ENCODE results near the gene PHEX.

The PHEX gene

DNA sequence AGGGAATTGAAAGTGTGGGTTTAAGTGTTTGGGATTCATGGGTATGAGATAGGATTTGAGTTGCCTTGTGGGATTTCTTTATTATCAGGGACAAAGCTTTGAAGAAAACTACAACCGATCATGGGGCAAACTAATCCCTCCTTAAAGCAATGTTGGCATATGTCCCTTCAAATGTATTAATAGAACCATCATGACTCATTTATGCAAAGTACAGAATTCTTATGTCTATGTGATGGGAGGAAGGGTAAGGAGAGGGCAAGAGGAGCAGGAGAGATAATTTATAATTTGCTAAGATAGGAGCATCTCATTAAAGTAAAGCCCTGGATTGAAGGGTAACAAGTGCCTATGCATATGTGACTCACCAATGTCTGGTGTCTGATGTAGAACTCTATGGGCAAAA is 94.2 kb downstream of the PHEX start:
- Histone ChIP-seq H3K36me3 (ENCODE audit: insufficient read depth, low read length) (no peaks in the 10 kb centered on the region), H3K9me2 (ENCODE audit: low read depth, low read length) (no peaks in the 10 kb centered on the region), H3K4me1 (ENCODE audit: insufficient read depth, low read length, severe bottlenecking) (no peaks in the 10 kb centered on the region), H3K27me3 (ENCODE audit: insufficient read depth, low read length) (no peaks in the 10 kb centered on the region), H2AFZ (ENCODE audit: low read length) (no peak overlapping the region), H3K9ac (ENCODE audit: low read length) (no peak overlapping the region), H3K27ac (ENCODE audit: low read depth, low read length, poor library complexity, severe bottlenecking) (no peak overlapping the region), H4K20me1 (ENCODE audit: insufficient read depth, low read length) (no peaks in the 10 kb centered on the region), H3K4me3 (ENCODE audit: low read depth, low read length, poor library complexity, severe bottlenecking) (no peak overlapping the region), H3K79me2 (ENCODE audit: insufficient read depth, low read length) (no peaks in the 10 kb centered on the region), H3K4me2 (ENCODE audit: low read length) (no peak overlapping the region), H3K9me3 (ENCODE audit: low read length) (no peaks in the 10 kb centered on the region), H3F3A (ENCODE audit: insufficient read depth, low read length) (no peaks in the 10 kb centered on the region)
- TF ChIP-seq, protein P1, sequence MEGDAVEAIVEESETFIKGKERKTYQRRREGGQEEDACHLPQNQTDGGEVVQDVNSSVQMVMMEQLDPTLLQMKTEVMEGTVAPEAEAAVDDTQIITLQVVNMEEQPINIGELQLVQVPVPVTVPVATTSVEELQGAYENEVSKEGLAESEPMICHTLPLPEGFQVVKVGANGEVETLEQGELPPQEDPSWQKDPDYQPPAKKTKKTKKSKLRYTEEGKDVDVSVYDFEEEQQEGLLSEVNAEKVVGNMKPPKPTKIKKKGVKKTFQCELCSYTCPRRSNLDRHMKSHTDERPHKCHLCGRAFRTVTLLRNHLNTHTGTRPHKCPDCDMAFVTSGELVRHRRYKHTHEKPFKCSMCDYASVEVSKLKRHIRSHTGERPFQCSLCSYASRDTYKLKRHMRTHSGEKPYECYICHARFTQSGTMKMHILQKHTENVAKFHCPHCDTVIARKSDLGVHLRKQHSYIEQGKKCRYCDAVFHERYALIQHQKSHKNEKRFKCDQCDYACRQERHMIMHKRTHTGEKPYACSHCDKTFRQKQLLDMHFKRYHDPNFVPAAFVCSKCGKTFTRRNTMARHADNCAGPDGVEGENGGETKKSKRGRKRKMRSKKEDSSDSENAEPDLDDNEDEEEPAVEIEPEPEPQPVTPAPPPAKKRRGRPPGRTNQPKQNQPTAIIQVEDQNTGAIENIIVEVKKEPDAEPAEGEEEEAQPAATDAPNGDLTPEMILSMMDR (IDR thresholded peaks at IDR 0.05; ENCODE audit: low read length), result no peak
- TF ChIP-seq EZH2 (IDR thresholded peaks at IDR 0.05; ENCODE audit: borderline replicate concordance, low read length), result no peak

DNA sequence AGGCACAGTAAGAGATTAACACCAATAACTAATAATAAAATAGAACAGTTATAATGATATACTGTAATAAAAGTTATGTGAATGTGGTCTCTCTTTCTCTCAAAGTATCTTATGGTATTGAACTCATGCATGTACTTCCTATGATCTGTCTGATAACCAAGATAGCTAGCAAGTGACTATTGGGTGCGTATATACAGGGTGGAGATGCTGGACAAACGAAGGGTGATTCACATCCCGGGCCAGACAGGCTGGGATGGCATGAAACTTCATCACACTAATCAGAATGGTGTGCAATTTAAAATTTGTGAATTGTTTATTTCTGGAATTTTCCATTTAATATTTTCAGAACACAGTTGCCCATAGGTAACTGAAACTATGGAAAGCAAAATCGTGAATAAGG is 96.8 kb downstream of the PHEX start:
- Histone ChIP-seq H2AFZ (ENCODE audit: low read length) (no peak overlapping the region), H3K4me2 (ENCODE audit: low read length) (no peak overlapping the region), H3K4me3 (ENCODE audit: low read depth, low read length, poor library complexity, severe bottlenecking) (no peak overlapping the region), H3K9me2 (ENCODE audit: low read depth, low read length) (no peaks in the 10 kb centered on the region), H3K27ac (ENCODE audit: low read depth, low read length, poor library complexity, severe bottlenecking) (no peak overlapping the region), H3K9ac (ENCODE audit: low read length) (no peak overlapping the region), H3K79me2 (ENCODE audit: insufficient read depth, low read length) (no peaks in the 10 kb centered on the region), H3K27me3 (ENCODE audit: insufficient read depth, low read length) (no peaks in the 10 kb centered on the region), H3K4me1 (ENCODE audit: insufficient read depth, low read length, severe bottlenecking) (no peaks in the 10 kb centered on the region), H3K9me3 (ENCODE audit: low read length) (no peaks in the 10 kb centered on the region), H3K36me3 (ENCODE audit: insufficient read depth, low read length) (no peaks in the 10 kb centered on the region), H3F3A (ENCODE audit: insufficient read depth, low read length) (no peaks in the 10 kb centered on the region), H4K20me1 (ENCODE audit: insufficient read depth, low read length) (no peaks in the 10 kb centered on the region)
- TF ChIP-seq, protein P1 (IDR thresholded peaks at IDR 0.05; ENCODE audit: low read length), result no peak
- TF ChIP-seq EZH2 (IDR thresholded peaks at IDR 0.05; ENCODE audit: borderline replicate concordance, low read length), result no peak

DNA sequence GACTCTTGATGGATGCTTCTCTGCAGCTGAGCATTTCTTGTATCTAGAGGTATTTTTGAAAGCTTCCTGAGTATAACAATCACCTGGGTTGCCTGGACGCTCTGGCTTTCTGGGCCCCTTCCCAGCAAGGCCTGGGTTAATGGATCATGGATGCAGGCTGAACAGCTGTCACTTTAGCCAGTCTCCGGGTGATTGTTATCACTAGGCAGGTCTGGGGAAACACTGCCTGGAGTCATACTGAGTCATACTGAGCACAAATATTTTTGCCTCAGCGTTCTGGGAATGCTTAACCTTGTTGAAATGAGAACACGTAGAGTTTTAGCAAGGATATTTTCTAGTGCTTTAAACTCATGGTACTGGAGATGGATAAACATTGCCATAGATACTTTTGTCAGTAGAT is 102.6 kb downstream of the PHEX start:
- Histone ChIP-seq H3F3A (ENCODE audit: insufficient read depth, low read length) (no peaks in the 10 kb centered on the region), H2AFZ (ENCODE audit: low read length) (no peak overlapping the region), H3K4me1 (ENCODE audit: insufficient read depth, low read length, severe bottlenecking) (no peaks in the 10 kb centered on the region), H3K9me2 (ENCODE audit: low read depth, low read length) (no peaks in the 10 kb centered on the region), H3K4me3 (ENCODE audit: low read depth, low read length, poor library complexity, severe bottlenecking) (no peak overlapping the region), H3K79me2 (ENCODE audit: insufficient read depth, low read length) (no peaks in the 10 kb centered on the region), H3K9me3 (ENCODE audit: low read length) (no peaks in the 10 kb centered on the region), H3K27me3 (ENCODE audit: insufficient read depth, low read length) (no peaks in the 10 kb centered on the region), H3K27ac (ENCODE audit: low read depth, low read length, poor library complexity, severe bottlenecking) (no peak overlapping the region), H3K4me2 (ENCODE audit: low read length) (no peak overlapping the region), H3K36me3 (ENCODE audit: insufficient read depth, low read length) (no peaks in the 10 kb centered on the region), H3K9ac (ENCODE audit: low read length) (no peak overlapping the region), H4K20me1 (ENCODE audit: insufficient read depth, low read length) (no peaks in the 10 kb centered on the region)
- TF ChIP-seq, protein P1 (IDR thresholded peaks at IDR 0.05; ENCODE audit: low read length), result no peak
- no peak for TF ChIP-seq EZH2 (IDR thresholded peaks at IDR 0.05; ENCODE audit: borderline replicate concordance, low read length)
